ENCODE results near the gene FBN1.
A peak's percentile ranks its signal among the peaks of the same experiment; 100 is the strongest.

The FBN1 gene

DNA sequence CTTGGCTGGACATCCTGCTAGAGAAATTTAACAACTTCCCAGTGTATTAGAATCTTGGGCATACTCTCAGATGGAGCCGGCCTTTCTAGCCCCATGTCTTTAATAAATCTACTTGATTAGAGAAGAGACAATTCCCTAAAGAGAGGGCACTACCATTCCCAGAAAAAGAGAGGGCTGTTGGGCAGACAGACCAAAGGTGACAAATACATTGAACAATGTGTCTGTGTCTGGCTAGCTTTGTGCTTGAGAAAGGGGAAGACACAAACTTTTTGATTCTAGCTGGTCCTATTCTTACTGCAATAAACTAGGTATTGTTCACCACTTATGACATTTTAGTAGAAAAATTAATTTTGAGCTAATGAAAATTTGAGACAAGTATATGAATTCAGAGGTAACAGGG, 256.6 kb downstream of the FBN1 start:
- DNase-seq, result no peak

- DNase-seq, result no peak
These were observed 257.3 kb downstream of the FBN1 start for GRCh38 chr15:48388016-48388851.

GRCh38 chr15:48385031-48385830, 260.3 kb downstream of the FBN1 start:
- DNase-seq, result peak; percentile 94

DNA sequence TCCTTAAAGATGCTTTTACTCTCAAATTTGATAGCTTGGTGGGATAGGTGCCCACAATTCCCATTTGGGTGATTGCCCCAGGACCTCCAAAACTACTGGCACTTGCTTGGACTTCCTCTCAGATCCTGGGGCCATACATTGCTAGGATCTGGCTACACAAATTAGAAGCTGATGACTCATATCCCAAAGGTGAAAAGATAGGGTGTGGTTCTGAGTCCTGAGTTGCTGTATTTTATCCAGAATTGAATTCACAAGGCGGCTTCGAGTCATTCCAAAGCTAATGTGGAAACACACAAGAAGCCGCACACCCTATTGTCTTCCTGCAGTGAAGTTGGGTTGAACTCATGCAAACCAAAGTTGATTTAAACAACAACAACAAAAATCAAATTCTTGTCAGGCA, 260.9 kb downstream of the FBN1 start:
- DNase-seq, result no peak

DNA sequence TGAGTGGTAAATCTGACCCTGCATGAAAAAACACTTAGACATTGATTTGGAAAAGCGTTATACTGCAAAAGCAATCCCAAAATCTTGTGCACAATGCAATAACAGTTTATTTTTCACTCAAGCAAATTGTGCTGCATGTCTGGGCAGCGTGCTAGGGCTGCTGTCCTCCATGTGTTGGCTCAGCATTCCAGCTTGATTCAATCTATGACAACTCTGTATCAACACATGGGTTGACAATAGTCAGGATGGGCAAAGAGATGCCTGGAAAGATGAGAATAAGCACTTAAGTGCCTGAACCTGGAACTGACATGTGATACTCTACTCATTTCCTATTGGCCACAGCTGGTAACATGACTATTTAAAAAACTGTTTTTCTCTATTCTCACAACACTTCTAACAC, 262.5 kb downstream of the FBN1 start:
- DNase-seq, result no peak

DNA sequence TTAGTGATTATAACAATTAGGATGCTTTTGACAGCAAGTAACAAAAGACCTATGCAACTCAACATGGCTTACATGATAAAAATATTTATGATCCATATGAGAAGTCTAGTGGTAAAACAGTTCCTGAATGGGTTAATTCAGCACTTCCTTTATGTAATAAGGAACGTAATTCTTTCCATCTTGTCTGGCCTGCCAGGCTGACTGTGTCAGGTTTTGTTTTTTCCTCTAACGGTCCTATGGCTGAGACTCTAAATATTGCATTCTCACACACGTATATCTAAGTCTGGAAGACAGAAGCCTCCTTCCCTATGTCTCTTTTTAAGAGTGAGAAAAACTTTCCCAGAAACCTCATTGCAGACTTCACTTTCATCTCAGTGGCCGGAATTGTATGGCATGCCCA, 263.6 kb downstream of the FBN1 start:
- no peak for DNase-seq

DNA sequence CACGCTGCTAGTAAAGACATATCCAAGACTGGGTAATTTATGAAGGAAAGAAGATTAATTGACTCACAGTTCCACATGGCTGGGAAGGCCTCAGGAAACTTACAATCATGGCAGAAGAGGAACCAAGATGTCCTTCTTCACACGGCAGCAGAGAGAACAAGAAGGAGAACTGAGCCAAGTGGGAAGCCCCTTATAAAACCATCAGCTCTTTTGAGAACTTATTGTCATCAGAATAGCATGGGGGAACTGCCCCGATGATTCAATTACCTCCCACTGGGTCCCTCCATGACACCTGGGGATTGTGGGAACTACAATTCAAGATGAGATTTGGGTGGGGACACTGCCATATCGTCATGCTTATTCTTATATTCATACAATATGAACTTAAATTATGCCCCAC, 265.3 kb downstream of the FBN1 start:
- DNase-seq, result no peak

DNA sequence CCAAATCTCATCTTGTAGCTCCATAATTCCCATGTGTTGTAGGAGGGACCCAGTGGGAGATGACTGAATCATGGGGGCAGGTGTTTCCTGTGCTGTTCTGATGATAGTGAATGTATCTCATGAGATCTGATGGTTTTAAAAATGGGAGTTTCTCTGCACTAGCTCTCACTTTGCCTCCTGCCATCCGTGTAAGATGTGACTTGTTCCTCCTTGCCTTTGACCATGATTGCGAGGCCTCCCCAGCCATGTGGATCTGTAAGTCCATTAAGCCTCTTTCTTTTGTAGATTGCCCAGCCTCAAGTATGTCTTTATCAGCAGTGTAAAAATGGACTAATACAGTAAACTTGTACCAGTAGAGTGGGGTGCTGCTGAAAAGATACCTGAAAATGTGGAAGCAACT, 269.7 kb downstream of the FBN1 start:
- DNase-seq, result no peak

DNA sequence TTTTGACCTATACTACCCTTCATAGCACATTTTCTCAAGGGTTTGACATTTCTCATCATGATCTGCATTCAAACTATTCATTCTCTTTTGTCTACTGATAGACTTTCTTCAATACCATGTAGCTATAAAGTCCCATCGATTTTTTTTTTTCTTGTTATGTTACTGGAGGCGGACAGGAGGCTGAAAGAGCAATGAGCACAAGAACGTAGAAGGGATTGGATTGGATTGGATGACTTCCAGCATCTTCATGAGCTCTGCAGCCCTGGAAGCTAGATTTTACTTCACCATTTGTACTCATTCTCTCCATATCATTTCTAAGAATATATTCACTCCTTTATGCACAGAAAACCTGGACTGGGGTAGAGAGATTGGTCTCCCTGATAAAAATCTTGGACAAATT, 271.0 kb downstream of the FBN1 start:
- no peak for DNase-seq

- peak; percentile 51 for DNase-seq
These were observed 271.6 kb downstream of the FBN1 start for GRCh38 chr15:48373821-48374451.

DNA sequence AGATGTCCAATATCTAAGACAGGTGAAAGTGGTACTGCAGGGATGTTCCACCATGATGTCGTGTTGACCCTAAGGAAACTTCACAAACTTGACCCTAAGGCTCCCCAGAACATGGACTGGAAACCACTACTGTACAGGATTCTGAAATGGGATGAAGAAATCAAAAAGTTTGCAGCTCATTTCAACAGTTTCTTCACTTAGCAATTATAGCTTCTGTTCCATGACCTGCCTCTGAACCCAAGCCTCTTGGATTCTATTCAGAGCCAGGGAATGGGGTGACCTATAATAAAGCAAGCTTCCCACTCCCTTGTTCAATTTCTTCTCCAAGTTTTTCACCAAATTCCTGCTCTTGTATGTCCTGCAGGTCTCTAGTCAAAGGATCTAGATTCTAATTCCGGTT, 273.5 kb downstream of the FBN1 start:
- no peak for DNase-seq

- no peak for DNase-seq
These were observed 274.0 kb downstream of the FBN1 start for GRCh38 chr15:48371550-48371949.

DNA sequence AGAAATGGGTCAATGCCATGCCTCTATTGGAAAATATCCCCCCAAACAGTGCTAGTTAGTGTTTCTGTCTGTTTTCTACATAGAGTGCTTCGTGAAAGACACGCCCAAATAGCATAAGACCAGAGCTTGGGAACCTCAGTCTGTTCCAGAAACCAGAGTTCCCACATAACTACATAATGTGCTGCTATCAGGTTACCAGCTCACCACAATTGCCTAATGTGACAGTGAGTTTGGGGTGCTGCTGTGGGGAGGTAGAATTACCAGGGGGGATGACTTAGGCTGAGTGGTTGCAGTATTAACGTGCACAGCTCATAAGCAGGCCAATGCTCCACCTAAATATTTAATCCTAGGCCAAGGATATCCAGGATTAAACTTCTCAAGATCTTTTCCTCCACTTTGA, 275.0 kb downstream of the FBN1 start:
- no peak for DNase-seq

DNA sequence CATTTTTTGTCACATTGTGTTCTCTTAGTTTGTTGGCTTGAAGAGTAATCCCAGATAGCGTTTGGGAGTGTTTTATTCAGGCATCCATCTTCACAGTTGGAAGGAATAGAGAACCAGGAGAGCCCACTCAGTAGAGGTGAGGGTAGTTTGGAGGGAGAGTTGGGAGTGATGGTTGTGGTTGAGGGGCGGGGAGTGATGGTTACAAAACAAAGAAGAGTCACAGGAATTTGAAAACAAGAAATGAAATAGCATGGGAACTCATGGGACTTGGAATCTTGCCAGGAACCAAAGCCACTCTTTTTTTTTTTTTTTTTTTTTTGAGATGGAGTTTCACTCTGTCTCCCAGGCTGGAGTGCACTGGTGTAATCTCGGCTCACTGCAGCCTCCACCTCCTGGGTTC, 278.0 kb downstream of the FBN1 start:
- DNase-seq, result no peak

- DNase-seq, result no peak
These were observed 278.8 kb downstream of the FBN1 start for GRCh38 chr15:48366584-48367312.

GRCh38 chr15:48365575-48365974, 279.9 kb downstream of the FBN1 start:
- no peak for DNase-seq

DNA sequence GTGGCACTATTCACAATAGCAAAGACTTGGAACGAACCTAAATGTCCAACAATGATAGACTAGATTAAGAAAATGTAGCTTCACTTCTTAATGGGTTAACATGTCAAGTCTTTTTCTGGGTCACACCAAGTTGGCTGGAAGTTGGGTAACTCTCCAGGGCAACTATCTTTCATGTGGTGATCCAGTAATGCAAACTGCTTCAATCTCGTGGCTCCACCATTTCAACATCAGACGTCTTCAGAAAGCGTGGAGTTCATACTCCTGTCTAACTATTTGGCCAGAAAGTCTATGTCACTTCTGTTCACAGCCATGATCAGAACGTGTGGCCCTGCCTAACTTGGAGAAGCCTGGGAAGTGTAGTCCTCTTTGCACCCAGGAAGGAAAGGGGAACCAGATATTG, 282.0 kb downstream of the FBN1 start:
- DNase-seq, result no peak

GRCh38 chr15:48361685-48362084, 283.8 kb downstream of the FBN1 start:
- no peak for DNase-seq

GRCh38 chr15:48360841-48361240, 284.7 kb downstream of the FBN1 start:
- no peak for DNase-seq
